Left lobe of liver (tissue), 2 donors: Measurements from ENCODE around the gene CNGA4. TPM values are rescaled to one million over a fixed set of nuclear protein-coding genes. Genes with fewer than 3 reads are reported as not detected.
"Not testable (repeated sequence)": the region's sequence is repeated elsewhere in the genome, so short reads cannot be mapped to it uniquely, and the experiment has no call there.

Experiments
- ATAC-seq: fragments of 200-7000 bp; cut with Tn5 transposase; one replicate; pipeline ENCODE4 v1.9.1; 2020; ENCODE audit warnings: mild to moderate bottlenecking, moderate library complexity
- DNase-seq: peaks from one replicate; pipeline ENCODE4 v3.0.0-alpha.2; 2020; ENCODE audit warnings: low spot score
- total RNA-seq: library from RNA; stranded (reverse); gene quantifications from one replicate; pipeline ENCODE4 v1.2.1, GENCODE V29; 2021
- donor health status: DM: no; HTN: no; CAD: no; lungs with moderate emphysema.
- donor health status: DM: no; HTN: yes; CAD: no.

Gene CNGA4
- total RNA-seq, 1 donor from 2014 or later = not detected

DNA sequence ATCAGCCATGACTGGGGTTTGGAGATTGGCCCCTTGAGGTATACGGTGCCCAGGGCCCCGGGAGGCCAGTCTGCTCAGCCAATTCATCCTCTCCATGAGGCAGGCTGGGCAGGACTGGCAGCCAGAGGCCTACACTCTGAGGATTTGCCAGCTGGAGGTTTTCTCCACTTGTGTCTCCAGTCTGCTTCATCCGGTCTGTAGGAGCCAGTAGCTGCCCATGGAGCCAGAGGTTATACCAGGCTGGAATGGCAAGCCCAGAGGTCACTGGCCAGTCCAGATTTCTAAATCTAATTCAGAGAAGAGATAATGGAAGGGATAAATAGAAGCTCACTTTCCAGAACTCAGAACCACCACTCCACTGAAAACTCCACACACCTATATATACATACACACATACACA is 14.5 kb upstream of the CNGA4 start:
- DNase-seq (no peak), ATAC-seq (peak; percentile 91)

DNA sequence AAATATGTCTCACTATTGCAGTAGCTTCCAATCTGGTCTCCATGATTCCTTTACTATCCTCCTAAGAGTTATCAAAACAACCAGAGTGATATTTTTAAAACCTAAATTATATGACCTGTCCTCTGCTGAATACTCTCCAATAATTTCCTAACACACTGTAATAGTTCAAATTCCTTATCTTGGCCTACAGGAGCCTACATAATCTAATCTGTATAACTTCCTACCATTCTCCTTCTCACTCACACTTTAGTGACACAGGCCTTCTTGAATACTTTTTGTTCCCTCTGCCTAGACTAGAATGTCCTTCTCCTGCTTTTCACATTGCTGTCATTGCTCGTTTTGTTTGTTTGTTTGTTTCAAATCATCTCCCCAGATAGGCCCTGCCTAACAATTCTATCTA is 13.9 kb upstream of the CNGA4 start:
- no peak for DNase-seq
- ATAC-seq = no peak

DNA sequence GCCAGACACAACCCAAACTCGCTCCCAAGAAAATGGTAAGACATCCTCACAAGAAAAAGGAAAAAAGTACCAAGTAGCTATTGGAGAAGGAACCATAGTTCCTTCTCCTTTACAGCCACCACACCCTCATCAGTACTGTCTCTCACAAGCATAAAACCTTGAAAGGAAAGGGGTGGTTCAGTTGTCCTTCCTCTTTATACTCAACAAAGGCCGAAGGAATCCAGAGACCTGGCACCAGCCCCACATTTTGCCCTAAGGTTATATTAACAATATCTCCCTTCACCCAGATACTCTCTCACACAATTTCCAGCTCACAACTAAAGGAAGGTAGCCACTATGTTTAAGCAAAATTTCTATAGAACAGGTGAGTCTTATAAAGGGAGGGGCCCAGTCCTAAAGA is 13.0 kb upstream of the CNGA4 start:
- no peak for DNase-seq
- no peak for ATAC-seq

DNA sequence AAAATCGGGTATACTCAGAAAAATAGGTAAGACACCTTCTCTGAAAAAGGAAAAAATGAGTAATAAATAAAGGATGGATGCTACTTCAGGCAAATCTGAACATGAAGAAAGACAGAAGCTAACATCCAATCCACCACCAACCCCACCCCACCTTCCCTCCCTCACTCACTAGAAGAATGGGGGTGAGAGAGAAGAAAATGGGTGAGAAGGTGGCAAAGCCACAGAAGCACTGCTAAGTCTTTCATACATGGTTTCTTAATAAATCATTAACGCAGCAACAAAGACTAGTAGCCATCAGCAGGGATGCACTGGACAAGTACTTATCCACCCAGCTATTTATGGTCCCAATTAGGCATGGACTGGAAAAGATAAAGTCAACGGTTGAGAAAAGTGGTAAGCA is 10.4 kb upstream of the CNGA4 start:
- no peak for DNase-seq

DNA sequence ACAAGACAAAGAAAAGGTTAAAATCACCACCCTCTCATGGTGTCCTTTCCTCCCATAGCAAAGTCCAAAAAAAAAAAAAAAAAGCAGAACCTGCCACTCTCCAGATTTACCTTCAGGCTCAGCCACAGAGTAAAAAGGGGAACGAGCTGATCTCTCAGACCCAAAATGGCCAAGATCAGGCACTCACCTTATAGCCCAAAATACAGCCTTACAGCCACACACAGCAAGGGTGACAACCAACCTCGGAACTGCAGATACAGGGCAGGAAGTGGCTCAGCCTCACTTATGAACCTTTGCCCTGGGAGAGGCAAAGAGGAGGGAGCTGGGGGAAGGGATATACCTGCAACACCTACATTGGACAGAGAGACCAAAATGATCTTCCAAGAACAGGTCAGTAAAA is 9.0 kb upstream of the CNGA4 start:
- DNase-seq (peak; percentile 67), ATAC-seq (peak; percentile 53)

More for the DNA sequence above, 10.4 kb upstream of the CNGA4 start:
- ATAC-seq = no peak

DNA sequence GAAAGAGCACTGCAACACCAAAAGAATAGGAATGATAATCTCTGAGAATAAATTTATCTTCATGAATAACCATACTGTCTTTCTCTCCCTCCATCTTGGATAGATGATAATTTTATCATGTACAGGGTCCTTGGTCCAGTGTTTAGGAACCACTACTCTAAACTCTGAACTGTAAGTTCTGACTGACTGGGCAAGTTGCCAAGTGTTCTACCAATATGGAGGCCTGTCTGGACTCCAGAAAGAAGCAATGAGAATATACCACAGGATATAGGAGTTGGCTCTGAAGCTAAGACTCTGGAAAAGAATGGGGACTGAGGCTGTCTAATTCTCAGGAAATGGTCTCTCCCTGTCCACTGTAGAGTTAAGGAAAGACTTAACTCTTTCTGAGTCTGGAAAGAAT is 6.0 kb upstream of the CNGA4 start:
- DNase-seq (no peak), ATAC-seq (no peak)

DNA sequence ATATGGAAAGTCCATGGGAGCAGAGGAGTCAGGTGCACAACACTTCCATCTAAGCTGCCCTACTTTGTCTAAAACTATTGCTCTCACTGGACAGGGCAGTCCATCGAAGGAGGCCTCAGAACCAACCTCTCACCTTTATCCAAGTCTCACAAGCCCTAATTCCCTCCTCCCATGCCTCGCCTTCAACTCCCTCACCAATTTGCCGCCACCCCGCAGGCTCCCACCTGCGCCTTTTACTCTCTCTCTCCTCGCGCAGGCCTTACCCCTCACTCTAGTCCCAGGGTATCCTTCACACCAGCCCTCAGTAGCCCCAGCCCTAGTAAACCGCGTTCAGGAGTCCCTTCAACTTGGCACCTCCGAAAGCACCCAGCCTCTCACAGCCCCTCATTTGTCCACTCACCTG is 4.9 kb upstream of the CNGA4 start:
- DNase-seq (no peak), ATAC-seq (no peak)

DNA sequence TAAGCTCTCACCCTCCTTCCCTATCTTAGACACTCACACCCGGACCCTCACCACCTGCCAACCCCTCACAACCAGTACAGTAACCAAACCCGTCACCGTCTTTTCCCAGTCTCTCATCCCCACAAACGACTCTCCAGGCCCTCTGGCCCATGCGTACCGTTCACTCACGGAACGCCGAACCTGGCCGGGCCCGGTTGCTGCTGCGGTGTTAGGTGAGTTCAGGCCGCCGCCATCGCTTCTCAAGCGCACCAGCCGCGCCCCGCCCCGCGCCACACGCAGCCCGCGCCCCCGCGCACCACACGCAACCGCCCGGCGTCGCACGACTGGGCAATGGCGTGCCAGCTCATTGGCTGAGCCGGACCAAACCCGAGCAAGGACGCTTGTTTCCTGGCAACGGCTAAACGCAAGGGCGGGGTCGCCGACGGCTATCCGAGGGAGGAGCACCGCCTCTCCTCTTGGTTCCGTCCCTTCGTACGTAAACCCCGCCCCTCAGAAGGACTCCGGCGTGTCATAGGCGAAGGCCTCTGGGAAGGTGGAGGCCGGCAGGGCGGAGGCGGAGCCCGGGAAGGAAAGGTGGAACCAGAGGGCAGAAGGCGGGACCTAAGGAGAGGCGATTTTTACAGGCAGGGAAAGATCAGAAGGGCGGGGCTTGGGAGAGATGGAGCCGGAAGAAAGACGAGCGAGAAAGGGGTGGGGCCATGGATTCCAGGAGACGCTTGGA is 4.3 kb upstream of the CNGA4 start, which contains the start of gene FHIP1B:
Gene FHIP1B, minus strand, starts transcription at position 250 of the 721 bp plus-strand sequence. CDS start 10,120 bp downstream, outside the sequence.
- peak; percentile 92 for ATAC-seq
- DNase-seq = peak; percentile 100

DNA sequence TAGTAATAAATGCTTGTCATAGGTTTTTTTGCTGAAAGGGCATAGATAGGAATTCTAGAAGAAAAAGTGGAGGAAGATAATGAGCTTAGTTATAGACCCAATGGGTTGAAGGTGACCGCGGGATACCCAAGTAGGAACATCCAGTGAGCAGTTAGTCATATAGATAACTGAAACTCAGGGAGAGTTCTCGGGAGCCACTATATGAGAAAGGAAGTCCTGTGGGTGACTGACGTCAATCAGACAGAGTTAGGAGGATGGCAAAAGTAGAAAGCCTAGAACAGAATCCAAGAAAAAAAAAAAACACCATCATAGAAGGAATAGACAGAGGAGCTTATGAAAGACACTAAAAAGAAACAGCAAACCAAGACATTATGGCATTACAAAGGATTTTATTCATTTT is 1.6 kb upstream of the CNGA4 start:
- no peak for ATAC-seq
- no peak for DNase-seq

DNA sequence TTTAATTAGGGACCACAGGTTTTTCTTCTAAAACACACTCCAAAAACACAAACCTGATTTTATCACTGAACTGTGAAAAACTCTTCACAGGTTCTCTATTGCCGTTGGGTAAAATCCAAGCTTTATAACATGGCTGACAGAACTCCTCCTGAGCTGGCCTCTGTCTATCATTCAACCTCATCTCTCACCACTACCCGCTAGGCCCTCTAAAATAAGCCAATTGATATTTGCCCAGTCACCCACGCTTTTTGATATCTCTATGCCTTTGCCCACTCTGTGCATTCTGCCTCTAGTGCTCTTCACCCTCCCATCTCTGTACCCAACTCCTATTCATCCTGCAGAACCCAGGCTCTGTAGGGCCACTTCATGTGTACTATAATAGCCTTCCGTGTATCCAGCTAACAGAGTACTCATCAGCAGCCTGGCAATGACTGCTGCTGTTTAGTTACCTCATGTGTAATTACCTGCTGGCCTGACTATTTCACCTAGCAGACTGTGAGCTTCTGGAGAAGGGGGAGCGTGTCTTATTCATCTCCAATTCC is 1.1 kb upstream of the CNGA4 start:
- DNase-seq (no peak), ATAC-seq (no peak)

DNA sequence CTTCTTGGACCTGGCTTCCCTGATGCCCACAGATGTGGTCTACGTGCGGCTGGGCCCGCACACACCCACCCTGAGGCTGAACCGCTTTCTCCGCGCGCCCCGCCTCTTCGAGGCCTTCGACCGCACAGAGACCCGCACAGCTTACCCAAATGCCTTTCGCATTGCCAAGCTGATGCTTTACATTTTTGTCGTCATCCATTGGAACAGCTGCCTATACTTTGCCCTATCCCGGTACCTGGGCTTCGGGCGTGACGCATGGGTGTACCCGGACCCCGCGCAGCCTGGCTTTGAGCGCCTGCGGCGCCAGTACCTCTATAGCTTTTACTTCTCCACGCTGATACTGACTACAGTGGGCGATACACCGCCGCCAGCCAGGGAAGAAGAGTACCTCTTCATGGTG is 1.2 kb downstream of the CNGA4 start:
- ATAC-seq = no peak
- DNase-seq = no peak

DNA sequence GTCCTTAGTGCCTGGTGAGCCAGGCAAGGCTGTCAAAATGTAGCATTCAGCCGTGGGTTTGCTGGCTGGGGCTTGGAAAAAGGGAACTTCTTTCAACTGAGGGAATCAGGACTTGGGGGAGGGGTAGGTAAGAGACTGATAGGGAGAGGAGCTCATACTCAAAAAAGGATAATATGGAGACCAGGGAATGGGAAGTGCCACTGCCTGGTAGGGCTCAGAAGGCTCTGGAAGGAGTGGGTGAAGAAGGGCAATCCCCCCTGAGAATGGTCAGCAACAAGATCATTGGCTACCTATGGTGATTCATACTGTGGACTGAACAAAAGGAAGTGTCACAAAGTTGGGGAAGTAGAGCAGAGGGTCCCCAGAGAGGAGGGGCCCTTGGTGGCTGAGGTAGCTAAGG is 1.9 kb downstream of the CNGA4 start:
- no peak for DNase-seq
- no peak for ATAC-seq

DNA sequence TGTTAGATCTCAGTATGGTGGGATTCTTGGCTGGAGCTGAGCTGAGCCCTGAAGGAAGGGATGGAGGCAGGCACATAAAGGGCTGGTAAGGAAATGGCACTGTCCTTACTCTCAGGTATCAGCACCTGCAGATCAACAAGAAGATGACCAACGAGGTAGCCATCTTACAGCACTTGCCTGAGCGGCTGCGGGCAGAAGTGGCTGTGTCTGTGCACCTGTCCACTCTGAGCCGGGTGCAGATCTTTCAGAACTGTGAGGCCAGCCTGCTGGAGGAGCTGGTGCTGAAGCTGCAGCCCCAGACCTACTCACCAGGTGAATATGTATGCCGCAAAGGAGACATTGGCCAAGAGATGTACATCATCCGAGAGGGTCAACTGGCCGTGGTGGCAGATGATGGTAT is 2.4 kb downstream of the CNGA4 start:
- DNase-seq (no peak), ATAC-seq (no peak)

DNA sequence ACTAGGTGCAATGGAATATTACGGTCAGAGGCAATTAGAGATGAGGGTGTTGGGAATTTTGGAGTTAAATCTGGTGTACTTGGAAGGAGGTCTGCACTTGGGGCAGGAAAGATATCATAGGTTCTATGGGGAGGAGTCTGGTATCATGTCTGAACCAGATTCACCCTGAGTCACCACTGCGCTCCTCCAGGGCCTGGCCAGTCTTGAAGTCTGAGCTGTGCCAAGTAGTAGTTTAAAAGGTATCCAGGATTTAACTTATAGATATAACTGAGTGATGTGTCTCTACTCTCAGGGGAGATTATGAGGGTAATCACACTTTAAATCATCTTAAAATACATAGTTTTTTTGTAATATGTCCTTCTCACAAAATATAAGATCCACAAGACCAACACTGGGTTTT is 6.6 kb downstream of the CNGA4 start:
- ATAC-seq = no peak
- no peak for DNase-seq

DNA sequence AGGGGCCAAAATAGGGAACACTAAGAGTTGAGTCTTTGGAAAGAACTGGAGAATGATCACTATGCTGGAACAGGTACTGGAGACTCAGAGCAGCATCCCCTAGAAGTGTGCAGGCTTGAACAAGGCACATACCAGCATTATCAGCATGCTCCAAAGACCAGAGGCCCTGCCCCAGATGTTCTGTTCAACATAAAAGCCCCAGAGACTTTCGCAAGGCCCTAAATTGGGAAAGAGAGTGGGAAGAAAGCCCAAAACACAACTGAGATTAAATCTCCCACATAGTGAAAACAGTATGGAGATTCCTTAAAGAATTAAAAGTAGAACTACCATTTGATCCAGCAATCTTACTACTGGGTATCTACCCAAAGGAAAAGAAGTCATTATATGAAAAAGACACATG is 9.4 kb downstream of the CNGA4 start:
- DNase-seq = peak; percentile 53
- peak; percentile 82 for ATAC-seq

DNA sequence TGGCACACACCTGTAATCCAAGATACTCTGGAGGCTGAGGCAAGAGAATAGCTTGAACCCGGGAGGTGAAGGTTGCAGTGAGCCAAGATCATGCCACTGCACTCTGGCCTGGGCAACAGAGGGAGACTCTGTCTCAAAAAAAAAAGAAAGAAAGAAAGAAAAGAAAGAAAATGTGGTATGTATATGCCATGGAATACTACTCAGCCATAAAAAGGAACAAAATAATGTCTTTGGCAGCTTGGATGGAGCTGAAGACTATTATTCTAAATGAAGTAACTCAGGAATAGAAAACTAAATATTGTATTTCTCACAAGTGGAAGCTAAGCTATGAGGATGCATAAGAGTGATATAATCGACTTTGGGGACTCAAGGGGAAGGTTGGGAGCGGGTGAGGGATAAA is 10.0 kb downstream of the CNGA4 start:
- not testable (repeated sequence) for DNase-seq, ATAC-seq

DNA sequence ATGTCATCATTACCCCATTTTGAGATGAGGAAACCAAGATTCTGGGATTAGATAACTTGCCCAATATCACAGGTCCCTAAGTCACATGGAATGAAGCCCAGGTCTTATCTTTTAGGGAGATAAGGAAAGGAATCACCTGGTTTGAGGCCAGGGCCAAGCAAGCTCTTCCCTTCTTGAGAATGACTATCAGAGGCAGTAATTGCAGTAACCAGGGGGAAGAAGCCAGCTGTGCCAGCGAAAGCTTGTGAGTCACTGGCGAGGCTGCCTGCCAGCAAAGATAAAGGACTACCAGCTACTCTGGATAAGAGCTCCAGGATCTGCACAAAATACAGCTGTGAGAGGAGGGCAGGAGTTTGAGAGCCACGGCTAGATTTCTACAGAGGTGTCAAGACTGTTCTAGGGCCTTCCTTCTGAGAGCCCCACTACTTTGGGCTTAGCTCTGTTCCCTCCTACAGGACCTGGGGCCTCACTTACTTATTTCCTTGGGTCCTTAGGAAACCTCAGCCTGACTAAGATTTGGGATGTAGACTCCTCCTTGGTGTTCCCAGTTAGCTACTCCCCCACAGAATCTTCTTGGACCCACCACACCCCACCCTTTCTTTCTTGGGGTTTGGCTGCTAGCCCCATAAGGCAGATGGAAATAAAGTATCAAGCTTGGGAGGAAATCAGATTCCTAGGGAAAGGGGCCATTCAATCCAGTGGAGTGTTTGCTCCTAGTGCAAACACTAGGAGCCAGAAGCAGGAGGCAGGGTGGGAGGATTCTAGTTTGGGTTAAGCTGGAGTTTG is 11.1 kb downstream of the CNGA4 start:
- DNase-seq = peak; percentile 63
- ATAC-seq = peak; percentile 74

DNA sequence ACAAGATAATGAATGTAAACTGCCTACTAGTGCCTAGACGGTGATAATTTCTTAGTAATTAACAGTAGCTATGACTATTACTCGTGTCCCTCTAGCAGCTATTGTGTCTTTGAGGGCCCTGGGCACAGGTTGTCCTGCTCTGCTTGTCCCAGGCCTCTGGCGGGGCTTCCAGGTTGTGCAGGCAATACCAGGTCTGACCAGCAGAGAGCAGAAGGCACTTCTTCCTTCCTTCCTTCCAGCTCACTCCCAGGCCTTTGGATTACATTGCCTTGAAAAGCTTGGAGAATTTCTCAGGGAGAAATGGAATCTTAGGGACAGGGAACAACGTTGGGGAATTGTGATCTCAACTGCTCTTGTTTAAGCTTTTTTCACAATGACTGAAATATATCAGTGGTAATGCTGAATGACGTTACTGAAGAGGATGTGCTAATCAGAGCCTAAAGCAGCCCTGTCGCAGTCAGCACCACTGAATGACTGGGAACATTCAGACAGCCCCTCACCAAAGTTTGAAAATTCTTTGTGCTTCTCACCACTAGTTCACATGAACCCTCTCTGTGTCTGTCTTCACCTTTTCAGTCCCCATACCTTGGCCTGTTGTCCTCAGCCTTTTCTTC is 12.3 kb downstream of the CNGA4 start:
- peak; percentile 94 for ATAC-seq

DNA sequence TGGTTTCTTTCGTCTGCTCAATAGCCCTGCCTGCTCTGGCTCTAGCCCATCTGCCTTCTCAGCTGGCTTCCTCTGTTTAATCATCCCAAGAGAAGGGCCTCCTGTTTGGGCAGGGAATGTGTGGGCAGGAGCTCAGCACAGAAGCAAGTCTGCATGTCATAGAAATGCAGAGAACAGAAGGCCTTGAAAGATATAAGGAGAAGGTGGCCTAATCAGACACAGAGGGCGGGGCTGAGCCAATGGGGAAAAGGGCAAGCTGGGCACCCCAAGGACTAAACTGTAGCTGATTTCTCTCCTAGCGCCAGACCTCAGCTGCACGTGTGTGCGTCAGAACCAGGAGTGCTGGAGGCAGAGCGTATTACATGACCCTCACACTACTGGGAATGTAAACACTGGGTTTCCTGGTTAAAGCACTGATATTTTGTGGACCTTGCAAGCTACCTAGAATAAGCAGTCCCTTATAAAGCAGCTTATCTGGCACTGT is 13.1 kb downstream of the CNGA4 start:
- ATAC-seq = no peak
- DNase-seq = no peak

More for the DNA sequence above, 12.3 kb downstream of the CNGA4 start:
- DNase-seq = peak; percentile 57

DNA sequence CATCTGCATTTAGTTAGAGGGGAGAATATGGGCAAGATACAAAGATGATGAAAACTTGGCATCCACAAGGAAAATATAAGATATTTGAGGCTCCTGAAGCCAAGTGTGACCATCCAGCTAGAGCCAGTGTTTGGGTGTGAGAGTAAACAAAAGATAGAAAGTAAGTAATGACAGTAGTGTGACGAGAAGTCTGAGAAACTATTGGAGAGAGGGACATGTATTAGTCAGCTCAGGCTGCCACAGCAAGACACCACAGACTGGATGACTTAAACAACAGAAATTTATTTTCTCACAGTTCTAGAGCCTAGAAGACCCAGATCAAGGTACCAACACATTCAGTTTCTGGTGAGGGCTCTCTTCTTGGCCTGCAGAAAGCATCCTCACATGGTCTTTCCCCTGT is 14.3 kb downstream of the CNGA4 start:
- DNase-seq (no peak), ATAC-seq (no peak)

DNA sequence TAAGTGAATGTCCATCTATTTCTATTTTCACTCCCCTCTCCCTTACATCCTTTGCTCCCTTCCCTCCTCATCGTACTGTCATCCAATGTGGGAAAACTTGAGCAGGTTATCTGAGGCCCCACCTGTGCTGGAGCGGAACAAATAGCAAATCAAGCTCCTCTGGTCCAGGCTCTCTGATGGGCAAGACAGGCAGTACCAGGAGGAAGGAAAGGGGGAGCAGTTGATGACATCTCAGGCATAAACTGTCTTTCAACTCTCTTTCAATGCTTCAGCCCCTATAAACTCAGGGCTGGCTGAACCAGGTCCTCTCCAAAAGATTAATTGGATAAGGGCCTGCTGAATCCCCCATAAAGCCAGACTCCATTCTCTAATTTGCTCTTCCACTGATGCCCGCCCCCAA is 19.3 kb downstream of the CNGA4 start:
- no peak for DNase-seq
- no peak for ATAC-seq
